GM12891 (cell line): Measurements from ENCODE around the gene PSPH.
"Not testable (repeated sequence)": the region's sequence is repeated elsewhere in the genome, so short reads cannot be mapped to it uniquely, and the experiment has no call there.

Source experiments
- PAX5 ChIP-seq: IDR thresholded peaks from 2 replicates; pipeline ENCODE4 v1.6.1; 2011; ENCODE audit warnings: low read length, moderate library complexity, mild to moderate bottlenecking; ENCODE audit not compliant: insufficient read depth, severe bottlenecking
- POLR2A ChIP-seq: IDR thresholded peaks from 2 replicates; pipeline ENCODE4 v1.6.1; 2011; ENCODE audit warnings: low read depth, low read length, control low read depth
- POLR2AphosphoS5 ChIP-seq: IDR thresholded peaks from 2 replicates; pipeline ENCODE4 v1.6.1; 2011; ENCODE audit warnings: low read depth, low read length, control low read depth
- SPI1 ChIP-seq: IDR thresholded peaks from 2 replicates; pipeline ENCODE4 v1.6.1; 2011; ENCODE audit warnings: low read depth, low read length, control low read depth
- TAF1 ChIP-seq: IDR thresholded peaks from 2 replicates; pipeline ENCODE4 v1.6.1; 2011; ENCODE audit warnings: low read depth, low read length, control low read depth

- not testable (repeated sequence) for TF ChIP-seq POLR2A, SPI1, POLR2AphosphoS5, TAF1, PAX5
These were observed 15.1 kb upstream of the PSPH start for GRCh38 chr7:56066376-56066775.
